Cerebellar nuclear complex (tissue), 1 donor: ENCODE measurements around the gene TEX13B.

Source experiments
- DNase-seq, 2 experiments: peaks; one replicate each; lab custom pipeline; 2025; lab: John Stamatoyannopoulos, UW

Gene TEX13B

DNA sequence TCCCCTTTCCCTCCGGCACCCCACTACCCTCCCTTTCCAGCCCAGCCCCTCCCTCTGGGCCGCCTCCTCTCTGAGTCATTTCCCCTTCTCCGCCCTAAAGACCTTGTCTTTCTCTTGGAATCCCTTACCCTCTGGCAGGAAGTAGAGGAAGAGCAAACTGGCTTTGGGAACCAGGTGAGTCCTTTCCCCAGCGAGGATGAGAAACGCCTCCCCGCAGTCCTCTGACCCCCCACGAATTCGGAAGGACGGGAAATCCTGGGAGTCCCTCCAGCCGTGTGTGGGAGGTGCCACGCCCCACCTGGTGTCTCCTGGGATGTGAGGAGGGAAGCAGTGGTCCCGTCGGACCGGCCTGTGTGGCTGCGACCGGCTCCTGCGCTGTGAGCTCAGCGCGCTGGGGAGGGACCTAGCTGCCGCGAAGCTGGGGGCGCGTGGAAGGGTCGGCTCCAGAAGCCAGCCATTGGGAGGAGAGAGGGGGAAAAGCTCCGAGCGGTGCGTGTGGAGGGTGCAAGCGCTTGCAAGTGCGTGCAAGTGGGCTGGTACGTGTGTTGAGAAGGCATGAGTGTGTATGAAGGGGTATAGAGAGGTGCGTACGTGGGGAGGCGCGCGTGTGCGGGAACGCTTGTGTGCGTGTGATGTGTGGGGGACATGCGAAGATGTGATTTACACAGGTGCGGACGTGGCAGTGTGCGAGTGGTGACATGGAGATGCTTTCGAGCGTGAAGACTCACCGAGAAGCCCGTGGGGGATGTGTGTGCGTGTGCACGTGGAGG lies 46.3 kb downstream of the TEX13B start:
- no peak for DNase-seq

DNA sequence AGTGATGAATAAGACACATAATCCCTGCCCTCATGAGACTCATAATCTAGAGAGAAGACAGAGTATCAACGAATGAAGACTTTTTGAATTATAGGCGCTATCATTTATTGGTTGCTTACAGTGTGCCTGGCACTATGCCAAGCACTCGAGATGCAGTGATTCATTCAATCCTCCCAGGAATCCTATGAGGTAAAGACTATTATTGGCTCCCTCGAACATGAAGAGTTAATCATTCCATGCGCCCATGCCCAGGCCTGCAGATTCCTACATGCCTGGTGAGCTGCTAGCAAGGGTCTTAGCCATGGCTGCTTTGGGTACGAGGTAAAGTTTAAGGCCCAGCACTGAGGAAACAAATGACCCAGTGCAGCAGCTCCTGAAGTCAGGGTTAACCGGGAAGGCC lies 47.0 kb downstream of the TEX13B start:
- no peak for DNase-seq

DNA sequence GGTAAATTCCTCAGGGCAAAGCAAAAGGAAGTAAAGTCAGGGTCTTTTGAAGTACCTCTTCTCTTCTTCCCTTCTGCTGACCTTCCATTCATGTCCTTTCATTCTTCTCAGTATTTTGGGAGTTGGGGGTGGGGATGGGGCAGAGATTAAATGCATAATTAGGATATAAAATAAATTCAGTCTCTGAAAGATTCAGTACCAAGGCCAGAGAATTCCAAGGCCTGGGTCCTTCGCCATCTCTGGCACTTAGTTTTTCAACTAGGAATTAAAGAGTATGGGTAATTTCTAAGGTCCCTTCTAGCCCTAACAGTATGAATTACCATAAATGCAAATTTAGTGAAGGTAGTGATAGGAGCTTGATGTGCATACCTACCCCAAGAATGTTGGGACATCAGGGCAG lies 47.9 kb downstream of the TEX13B start:
- no peak for DNase-seq
